ENCODE measurements around the gene FARP1.

FARP1 gene

DNA sequence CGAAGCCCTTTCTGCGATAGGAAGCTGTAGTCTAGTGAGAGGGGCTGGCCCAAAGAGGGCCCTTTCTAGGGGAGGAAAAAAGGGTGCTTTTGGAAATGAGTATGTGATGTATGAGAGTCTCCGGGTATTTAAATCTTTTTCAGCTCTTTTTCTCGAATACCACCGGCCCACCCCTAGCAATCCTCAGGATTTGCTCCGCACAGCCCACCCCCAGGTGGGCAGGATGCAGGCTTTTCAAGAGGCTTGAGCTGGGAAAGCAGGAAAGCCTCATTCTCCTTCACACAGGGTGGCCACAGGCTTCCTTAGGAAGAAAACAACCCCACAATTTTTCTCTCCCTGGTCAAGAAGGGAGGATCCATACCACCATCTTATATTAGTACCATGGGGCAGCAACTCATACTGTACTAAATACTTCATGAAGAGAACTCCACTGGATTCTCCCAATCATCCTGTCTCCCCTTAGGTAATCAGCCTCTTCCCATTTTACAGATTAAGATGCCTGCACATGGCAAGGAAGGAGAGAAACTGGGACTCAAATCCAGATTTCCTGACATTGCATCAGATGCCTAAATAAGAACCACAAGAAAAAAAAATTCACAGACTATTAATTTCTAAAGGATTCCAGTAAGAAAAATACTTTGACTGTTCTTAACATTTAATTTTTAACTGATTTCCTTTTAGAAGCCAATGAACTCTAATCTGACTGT lies 349.6 kb downstream of the FARP1 start:
- DNase-seq = no peak

DNA sequence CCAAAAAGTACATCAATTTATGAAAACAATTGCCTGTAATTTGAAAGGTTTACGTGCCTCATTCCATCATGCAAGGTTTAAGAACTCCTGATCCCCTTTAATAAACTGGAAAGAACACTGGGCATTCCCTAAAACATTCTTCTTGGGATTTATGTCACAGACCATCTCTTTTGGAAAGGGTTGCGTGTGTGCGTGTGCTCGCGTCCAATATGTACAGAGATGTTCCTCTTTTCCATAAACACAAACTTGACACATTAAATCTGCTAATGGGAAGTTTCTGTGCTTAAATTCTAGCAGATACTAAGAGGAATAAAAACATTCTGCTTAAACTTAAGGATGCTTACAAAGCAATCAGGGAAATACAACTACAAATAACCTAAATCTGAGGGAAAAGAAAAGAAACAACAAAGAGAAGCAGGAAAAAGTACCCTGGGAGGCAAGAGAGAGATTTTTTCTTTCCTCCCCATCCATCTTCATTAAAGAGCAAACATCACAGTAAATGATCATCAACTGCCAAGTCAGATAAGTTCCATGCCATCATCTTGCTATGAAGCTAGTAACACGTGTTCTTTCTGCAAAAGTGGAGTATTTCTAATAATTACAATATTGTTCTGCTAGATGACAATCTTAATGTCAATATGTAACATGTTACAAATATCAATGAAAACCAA lies 350.3 kb downstream of the FARP1 start:
- no peak for DNase-seq

DNA sequence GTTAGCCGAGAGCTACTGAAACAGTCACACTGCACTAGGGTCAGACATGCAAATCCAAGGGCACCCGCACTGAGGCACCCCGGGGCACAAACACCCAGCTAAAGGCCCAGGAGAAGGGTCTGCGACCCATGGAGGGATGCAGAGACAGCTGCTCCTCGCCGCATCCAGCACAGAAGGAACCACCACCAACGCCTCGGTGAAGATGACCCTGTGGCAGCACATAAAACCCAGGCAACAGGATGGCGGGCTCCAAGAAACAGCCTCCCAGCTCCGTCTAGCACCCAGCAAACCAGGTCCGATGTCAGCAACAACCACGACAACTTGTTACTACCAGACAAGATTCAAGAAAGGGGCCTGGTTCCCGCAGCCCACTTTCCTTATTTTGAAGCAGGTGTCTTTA lies 351.9 kb downstream of the FARP1 start:
- no peak for DNase-seq

DNA sequence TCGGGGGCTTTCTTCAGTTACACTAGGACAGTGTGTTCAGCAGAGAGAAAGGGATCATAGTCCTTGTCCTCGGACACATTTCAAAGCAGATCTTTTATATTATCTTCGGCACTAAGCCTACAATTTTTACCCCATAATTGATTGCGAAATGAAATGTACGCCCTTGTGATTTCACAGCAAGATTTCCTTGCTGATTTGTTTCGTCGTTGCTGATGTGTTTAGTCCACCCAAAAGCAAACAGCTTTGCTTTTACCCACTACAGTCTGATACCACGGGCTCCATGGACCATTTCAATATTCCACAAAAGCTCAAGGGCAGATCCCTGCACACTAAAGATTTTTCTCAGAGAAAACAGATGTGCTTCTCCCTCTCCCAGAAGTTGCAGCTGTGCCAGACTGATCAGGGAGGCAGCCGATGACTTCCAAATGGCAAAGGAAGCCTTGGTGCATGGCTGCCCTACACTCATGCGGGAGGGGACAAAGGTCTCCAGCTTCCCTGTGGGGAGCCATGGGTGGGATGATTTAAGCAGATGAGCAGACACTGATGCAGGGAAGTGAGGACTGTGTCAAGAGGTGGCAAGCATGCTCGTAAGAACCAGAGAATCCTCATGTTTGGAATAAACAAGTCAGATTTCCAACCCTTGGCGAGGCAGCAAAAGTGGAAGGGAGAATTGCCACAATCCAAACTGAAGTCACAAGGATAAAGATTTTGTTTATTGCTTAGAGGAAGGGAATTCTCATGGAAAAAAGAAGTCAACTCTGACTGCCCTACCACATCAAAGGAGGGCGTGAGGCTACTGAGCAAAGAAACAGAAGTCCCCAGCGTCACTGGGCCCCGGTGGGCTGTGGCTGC lies 353.0 kb downstream of the FARP1 start:
- no peak for DNase-seq

DNA sequence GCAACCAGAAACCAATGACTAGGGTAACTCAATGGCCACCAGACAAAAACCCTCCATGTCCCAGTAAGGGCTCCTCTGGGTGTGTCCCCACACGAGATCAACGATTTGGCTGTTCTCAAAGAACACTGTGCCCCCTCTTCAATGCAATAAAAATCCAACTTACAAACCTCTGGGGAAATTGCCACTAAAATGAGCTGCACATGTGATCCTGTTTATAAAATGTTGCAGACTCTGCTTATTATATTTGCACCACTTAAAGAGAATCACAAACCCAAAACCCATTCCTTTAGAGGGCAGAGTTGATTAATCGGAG lies 353.5 kb downstream of the FARP1 start:
- no peak for DNase-seq

DNA sequence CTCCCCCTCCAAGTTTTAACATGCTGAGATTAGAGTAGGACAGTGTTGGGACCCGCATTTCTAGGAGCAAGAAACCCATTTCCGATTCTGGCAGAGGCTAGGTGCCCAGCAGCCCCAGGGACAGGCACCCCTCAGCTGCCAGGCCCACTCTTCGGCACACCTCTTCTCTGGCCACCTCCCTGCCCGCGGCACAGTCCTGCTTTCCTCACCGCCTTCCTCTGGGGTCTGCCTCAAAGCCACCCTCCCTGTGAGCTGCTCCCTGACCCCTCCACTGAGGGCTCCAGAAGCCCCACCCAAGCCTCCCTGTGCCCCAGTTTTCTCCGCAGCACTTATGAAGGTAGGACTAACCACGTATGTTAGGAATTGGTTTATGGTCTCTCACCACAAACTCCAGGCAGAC lies 354.1 kb downstream of the FARP1 start:
- no peak for DNase-seq

DNA sequence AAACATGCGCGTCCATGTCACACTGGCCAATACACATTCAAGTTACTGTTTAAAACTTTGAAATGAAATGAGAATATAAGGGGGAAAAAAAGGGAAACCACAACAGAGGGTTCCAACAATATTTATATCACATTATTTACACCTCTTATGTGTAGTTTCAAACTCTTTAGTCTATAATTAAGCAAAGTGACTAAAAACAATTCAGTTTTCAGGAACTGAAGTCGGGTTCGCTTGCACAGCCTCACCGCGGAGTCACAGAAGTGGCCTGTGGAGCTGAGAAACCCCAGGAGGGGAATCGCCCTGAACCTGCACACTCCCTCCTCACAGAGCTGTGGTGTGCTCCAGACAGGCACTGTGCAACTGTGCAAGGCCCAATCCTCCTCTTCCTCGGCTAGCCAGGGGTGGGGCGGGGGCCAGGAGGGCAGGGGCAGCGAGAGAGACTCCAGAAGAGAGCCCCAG lies 358.1 kb downstream of the FARP1 start:
- DNase-seq = no peak

DNA sequence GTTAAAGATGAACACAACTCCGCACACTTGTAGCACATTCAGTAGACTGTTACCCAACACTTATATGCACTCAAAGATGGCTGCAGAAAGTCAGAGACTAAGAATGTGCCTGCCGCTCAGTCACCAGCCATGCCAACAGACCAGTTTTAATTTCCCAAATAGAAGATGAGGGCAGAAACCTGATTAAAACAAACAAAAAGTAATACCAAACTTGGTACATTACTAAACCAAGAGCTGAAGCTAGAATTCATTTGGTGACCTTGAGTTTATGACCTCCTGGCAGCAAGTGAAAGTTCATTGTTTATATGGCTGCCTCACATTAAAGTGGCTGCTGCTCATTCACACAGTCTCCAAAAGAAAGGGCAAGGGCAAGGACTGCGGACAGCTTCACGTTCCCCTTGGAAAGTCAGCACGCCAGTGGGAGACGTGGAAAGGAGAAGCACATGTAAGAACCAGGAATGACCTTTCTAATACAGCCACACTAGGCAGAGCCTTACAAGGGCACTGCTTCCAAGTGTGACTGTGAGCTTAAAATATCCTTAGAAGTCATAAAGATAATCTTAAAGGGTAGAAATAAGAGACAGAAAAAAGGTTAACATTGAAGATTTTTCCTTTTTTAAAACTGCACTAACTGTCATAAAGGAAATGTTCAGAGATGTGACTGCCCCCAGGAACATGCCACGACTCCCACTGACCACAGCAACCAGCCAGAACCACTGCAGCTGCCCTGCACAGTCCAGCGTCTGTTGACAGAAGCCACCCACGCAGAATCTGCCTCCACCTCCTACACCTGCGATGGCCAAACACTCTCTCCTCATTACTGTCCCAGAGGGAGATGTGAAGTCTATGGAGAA lies 360.5 kb downstream of the FARP1 start:
- DNase-seq = no peak

DNA sequence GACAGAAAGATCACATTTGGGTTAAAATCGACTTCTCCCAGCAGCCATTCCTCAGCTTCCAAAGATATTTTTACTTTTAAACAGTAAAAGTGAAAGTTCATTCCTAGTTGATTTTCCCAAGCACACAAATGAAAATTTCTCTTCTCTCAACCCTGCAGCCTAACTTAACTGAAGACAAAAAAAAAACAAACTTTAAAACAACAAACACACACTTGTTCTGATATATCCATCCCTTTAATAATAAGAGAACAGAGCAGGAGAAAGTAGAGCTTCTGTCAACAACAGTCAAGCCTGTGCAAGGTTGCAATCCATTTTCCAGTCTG lies 361.1 kb downstream of the FARP1 start:
- no peak for DNase-seq

DNA sequence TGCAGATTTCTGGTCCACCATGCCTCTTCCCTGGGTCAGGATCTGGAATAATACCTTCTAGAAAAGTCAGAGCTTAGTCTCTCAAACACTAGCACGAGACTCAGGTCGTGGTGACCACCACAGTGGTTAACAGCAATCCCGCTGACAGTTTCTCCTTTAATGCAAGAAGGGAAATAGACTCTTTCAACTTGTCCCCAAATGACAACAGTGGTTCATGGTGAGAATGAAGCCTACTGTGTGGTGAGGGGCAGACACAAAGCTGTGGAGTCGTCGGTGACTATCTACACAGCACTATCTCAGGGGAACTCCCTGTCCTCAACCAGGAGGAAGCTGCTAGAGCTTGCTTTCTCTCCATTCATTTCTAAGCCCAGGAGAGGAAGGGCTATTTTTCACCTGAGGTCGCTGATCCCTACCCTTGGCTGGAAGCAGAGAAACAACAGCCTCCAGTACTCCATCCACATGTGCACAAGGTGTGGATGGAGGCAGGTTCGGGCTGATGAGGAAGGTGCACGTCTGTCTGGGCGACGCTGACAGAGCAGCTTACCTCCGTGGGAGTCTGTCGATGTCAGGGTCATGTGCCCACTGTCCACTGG lies 361.6 kb downstream of the FARP1 start:
- DNase-seq = no peak
